Stimulated activated CD4-positive, alpha-beta T cell treated with anti-CD3 and anti-CD28 coated beads, Interleukin-15, amount 100 ng/mL, for 48 hours (primary cell): Measurements from ENCODE around the gene DNM1L.
"Not testable (repeated sequence)": the region's sequence is repeated elsewhere in the genome, so short reads cannot be mapped to it uniquely, and the experiment has no call there.

Source experiments
- DNase-seq, 2 donors: peaks; one replicate each; pipeline ENCODE4 v3.0.0-alpha.2; 2020; ENCODE audit warnings: low read depth in 2 of 2

DNM1L gene

DNA sequence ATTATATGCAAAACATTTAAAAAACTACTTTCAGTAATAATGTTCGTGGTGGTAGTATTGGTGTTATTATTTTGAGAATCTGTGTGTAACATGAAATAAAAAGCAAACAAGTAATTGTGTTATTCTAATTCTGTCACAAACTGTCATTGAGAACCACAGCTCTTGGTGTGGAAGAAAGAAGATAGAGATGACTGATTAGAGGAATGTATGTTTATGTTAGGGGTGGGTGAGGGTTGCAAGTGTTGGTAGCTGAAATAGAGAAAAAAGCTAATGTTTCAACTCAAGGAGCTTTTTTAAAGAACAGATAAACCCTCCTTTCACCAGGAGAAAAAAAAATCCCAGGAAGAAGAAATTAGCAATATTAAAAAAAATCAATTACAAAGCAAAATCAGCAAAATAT is 18.3 kb downstream of the DNM1L start:
- no peak for DNase-seq

- no peak for DNase-seq
Measured at GRCh38 chr12:32698285-32698684, 19.2 kb downstream of the DNM1L start.

DNA sequence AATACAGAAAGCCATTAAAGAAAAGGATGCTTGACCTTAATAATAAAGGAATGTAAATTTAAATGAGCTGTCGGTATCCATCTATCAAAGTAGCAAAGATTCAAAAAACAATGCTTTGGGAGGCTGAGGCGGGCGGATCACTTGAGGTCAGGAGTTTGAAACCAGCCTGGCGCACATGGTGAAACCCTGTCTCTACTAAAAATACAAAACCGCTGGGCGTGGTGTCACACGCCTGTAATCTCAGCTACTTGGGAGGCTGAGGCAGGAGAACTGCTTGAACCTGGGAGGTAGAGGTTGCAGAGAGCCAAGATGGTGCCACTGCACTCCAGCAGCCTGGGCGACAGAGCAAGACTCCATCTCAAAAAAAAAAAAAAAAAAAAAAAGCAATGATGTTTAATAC is 20.3 kb downstream of the DNM1L start:
- DNase-seq, result not testable (repeated sequence)

DNA sequence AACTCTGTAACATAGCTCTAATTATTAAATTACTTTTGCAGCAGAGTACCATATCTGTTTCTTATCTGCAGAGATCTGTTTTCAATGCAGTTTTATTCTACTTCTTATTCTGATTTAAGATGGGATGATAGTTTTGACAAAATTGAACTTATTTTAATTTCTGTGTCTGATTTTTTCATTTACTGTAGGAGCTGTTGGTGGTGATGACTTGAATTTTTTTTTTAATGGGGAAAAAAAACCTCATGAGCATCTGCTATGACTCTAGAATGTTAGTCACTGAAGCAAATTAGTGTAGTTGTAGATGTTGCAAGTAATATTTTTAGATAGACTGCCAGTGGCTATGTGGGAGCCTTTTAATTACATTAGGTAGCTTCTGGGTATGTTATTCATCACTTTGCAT is 23.4 kb downstream of the DNM1L start:
- DNase-seq, result no peak

GRCh38 chr12:32702946-32703345 is 23.8 kb downstream of the DNM1L start:
- DNase-seq, result no peak

- DNase-seq, result no peak
Measured at GRCh38 chr12:32705783-32706182, 26.7 kb downstream of the DNM1L start.

DNA sequence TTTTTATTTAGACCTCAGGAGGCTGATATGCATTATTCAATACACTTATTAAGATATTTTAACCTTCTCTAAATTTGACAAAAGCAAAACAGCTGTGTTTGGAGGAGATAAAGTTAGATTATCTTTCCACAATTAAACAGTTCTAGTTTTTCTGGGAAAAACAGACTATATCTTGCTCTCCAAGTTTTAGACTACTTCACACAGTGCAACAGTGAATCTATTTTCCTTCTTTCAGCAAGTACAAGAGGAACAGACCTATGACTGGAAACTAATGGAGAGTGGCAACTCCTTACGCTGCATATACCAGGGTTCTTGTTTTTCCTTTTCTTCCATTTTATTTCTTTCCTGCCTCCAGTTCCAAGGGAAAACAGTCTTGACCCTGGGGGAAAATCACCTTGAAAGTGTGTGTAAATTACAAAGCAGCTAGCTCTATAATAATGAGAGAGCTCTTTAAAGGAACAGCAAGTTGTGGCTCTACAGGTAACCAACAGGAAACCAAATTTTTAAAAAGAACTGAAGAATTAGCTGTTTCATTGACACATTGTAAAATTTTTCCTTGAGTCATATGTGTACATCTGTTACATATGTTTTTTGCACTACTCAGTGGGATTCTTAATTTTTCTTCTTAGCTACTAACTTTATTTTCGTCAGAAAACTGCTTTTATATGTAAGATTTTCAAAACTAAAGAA is 27.4 kb downstream of the DNM1L start:
- DNase-seq, result no peak

- DNase-seq, result no peak
Measured at GRCh38 chr12:32708926-32709325, 29.8 kb downstream of the DNM1L start.

DNA sequence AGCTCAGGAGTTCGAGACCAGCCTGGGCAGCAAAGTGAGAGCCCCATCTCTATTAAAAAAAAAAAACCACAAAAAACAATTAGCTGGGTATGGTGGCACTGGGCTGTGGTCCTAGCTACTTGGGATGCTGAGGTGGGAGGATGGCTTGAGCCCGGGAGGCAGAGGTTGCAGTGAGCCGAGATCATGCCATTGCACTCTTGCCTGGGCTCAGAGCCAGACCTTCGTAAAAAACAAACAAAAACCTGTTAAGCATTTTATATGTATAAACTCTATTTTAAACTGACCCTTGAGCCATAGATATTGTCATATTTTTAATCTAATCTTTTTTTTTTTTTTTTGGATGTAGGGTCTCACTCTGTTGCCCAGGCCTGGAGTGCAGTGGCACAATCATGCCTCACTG is 35.7 kb downstream of the DNM1L start:
- DNase-seq, result no peak

DNA sequence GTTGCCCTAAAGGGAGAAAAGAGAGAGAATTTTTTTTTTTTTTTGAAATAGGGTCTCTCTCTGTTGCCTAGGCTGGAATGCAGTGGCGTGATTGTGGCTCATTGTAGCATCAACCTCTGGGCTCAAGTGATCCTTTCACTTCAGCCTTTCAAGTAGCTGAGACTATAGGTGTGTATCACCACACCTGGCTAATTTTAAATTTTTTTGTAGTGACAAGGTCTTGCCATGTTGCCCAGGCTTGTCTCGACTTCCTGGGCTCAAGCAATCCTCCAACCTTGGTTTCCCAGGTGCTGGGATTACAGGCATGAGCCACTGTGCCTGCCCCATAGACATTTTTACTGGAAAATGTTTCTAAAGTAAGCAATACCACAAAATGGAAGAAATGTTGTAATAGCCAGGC is 39.8 kb downstream of the DNM1L start:
- no peak for DNase-seq

DNA sequence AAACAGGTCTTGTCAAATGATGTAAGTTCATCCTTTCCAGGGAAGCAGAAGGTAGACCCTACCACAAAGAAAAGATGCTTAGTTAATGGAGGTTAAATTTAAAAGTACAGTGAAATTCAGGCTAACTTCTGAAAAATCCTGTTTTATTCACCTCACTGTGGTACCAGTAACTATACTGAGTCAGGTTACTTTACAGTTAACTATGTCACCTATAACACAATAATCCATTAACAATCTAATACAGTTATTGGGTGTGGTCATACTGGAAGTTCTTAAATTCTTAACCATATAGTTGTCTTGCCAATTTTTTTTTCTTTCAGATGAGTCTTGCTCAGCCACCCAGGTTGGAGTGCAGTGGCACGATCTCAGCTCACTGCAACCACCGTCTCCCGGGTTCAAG is 46.2 kb downstream of the DNM1L start:
- not testable (repeated sequence) for DNase-seq

- no peak for DNase-seq
Measured at GRCh38 chr12:32726286-32726685, 47.2 kb downstream of the DNM1L start.

GRCh38 chr12:32727237-32727636 is 48.1 kb downstream of the DNM1L start:
- no peak for DNase-seq

- no peak for DNase-seq
Measured at GRCh38 chr12:32734952-32735351, 55.9 kb downstream of the DNM1L start.

GRCh38 chr12:32736445-32736844 is 57.3 kb downstream of the DNM1L start:
- no peak for DNase-seq

DNA sequence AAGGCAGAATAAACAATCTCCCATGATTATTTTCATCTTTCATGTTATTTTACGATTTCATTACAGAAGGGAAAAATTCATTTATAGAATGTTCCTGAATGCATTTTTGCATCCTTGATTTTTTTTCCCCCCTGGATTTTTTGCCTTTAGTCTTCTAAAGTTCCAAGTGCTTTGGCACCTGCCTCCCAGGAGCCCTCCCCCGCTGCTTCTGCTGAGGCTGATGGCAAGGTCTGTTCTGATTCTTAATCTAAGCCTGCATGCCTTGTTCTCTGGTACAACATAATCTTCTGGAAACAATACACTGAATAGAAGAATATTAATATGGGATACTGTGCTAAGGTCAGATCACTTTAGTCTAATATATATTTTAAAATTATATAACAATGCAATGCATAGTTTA is 58.6 kb downstream of the DNM1L start:
- no peak for DNase-seq

DNA sequence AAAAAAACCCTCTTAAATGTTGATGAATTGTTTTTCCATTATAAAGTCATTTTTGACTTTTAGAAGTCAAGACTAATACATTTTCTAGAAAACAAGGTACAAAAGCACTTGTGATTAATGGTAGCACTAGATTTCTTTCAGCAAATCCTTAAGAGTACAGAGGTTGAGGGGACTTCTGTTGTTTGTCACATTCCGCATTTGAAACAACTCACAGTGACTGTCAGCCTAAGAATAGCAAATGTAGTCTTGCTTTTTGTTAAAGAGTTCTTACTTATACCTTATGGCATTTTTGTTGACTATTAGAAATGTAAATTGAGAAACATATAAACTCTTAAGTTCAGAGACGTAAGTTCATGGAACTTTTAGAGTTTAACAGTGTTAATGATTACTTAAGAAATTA is 60.2 kb downstream of the DNM1L start:
- DNase-seq, result no peak

GRCh38 chr12:32742133-32742532 is 63.0 kb downstream of the DNM1L start:
- no peak for DNase-seq

- no peak for DNase-seq
Measured at GRCh38 chr12:32743264-32743663, 64.2 kb downstream of the DNM1L start.

DNA sequence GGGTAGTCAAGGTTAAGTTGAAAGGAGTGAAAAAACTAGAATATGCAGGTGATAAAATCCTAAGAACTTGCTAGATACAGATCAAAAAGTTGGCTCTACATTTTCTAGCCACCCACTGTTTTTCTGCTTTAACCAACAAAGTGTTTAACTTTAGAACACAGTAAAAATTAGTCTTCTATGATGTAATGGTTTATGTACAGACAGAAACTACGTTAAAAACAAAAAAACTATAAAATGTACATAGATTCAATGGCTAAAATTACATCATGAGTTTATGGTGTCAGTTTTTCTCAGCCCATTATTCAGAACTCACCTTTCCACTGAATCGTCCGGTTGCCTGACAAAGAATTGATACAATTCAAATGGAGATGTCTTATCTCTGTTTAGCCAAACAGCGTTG is 74.5 kb downstream of the DNM1L start:
- no peak for DNase-seq

GRCh38 chr12:32754111-32754510 is 75.0 kb downstream of the DNM1L start:
- no peak for DNase-seq

- DNase-seq, result peak; percentile 51 to 55
Measured at GRCh38 chr12:32755051-32755653, 76.1 kb downstream of the DNM1L start.

GRCh38 chr12:32755654-32756475 is 76.8 kb downstream of the DNM1L start, which contains the start of gene YARS2:
YARS2 (minus strand) TSS chr12:32755897; CDS start chr12:32755874, 23 bp downstream.
- peak; percentile 79 to 84 for DNase-seq
